ENCODE measurements around the gene SPECC1.

SPECC1 gene

GRCh38 chr17:19992803-19993713 is 16.1 kb upstream of the SPECC1 start:
- TF ChIP-seq REST (IDR thresholded peaks at IDR 0.05; ENCODE audit: insufficient replicate concordance, low read depth) (no peak), SPI1 (IDR thresholded peaks at IDR 0.05; ENCODE audit: borderline replicate concordance, low read depth) (no peak), CTCF (IDR thresholded peaks at IDR 0.05; ENCODE audit: insufficient read depth, low read length) (no peak), GABPA (IDR thresholded peaks at IDR 0.05; ENCODE audit: low read depth) (no peak), POLR2AphosphoS5 (IDR thresholded peaks at IDR 0.05; ENCODE audit: low read depth) (no peak)
- Histone ChIP-seq H3K4me3 (replicated peaks; ENCODE audit: insufficient read depth, low read length) (no peak overlapping the region), H3K27me3 (ENCODE audit: insufficient read depth, poor library complexity, severe bottlenecking) (no peaks in the 10 kb centered on the region), H3K27ac (replicated peaks) (no peak overlapping the region)
- DNase-seq (ENCODE audit: low read depth in 1 of 2, low spot score in 1 of 2): peak; percentile 45 to 65

- Histone ChIP-seq H3K27me3 (ENCODE audit: insufficient read depth, poor library complexity, severe bottlenecking) (no peaks in the 10 kb centered on the region), H3K27ac (replicated peaks) (no peak overlapping the region), H3K4me3 (replicated peaks; ENCODE audit: insufficient read depth, low read length) (no peak overlapping the region)
- DNase-seq (ENCODE audit: low read depth in 1 of 2, low spot score in 1 of 2): no peak
- TF ChIP-seq SPI1 (IDR thresholded peaks at IDR 0.05; ENCODE audit: borderline replicate concordance, low read depth) (no peak), GABPA (IDR thresholded peaks at IDR 0.05; ENCODE audit: low read depth) (no peak)
Observed at GRCh38 chr17:19996086-19996485, 13.1 kb upstream of the SPECC1 start.

- peak in 1 of 2 experiments; percentile 50 for DNase-seq (ENCODE audit: low read depth in 1 of 2, low spot score in 1 of 2)
Observed at GRCh38 chr17:19996502-19996901, 12.7 kb upstream of the SPECC1 start.

More at GRCh38 chr17:19996502-19996901, 12.7 kb upstream of the SPECC1 start:
- TF ChIP-seq SPI1 (IDR thresholded peaks at IDR 0.05; ENCODE audit: borderline replicate concordance, low read depth) (peak; percentile 18; the same call in 1 of the 2 replicates), REST (IDR thresholded peaks at IDR 0.05; ENCODE audit: insufficient replicate concordance, low read depth) (no peak)
- Histone ChIP-seq H3K27me3 (ENCODE audit: insufficient read depth, poor library complexity, severe bottlenecking) (no peaks in the 10 kb centered on the region), H3K27ac (replicated peaks) (no peak overlapping the region), H3K4me3 (replicated peaks; ENCODE audit: insufficient read depth, low read length) (no peak overlapping the region)

All from HL-60 (cell line).